NCI-H460 (cell line): Measurements from ENCODE around the gene ZFAND3. TPM values are rescaled to one million over a fixed set of nuclear protein-coding genes. Genes with fewer than 3 reads are reported as not detected.
"Not testable (repeated sequence)": the region's sequence is repeated elsewhere in the genome, so short reads cannot be mapped to it uniquely, and the experiment has no call there.

Experiments used
- DNase-seq: peaks from one replicate; pipeline ENCODE4 v3.0.0-alpha.2; 2016; ENCODE audit warnings: low read depth; ENCODE audit errors: extremely low read depth
- total RNA-seq: library from RNA; depleted of rRNA; stranded (reverse); fragments of >200 nt; shearing (Covaris generic); gene quantifications from 2 replicates; pipeline ENCODE4 v1.2.3, GENCODE V29; 2014

Gene ZFAND3
- total RNA-seq, 1 experiment from 2014 or later = 14.7 TPM

- no peak for DNase-seq
Observed at GRCh38 chr6:38113825-38114576, 294.5 kb downstream of the ZFAND3 start.

- no peak for DNase-seq
Observed at GRCh38 chr6:38114976-38115625, 295.6 kb downstream of the ZFAND3 start.

GRCh38 chr6:38115626-38116008 lies 296.1 kb downstream of the ZFAND3 start:
- DNase-seq = no peak

- no peak for DNase-seq
Observed at GRCh38 chr6:38116248-38116647, 296.7 kb downstream of the ZFAND3 start.

- no peak for DNase-seq
Observed at GRCh38 chr6:38117281-38117680, 297.8 kb downstream of the ZFAND3 start.

GRCh38 chr6:38118791-38119365 lies 299.4 kb downstream of the ZFAND3 start:
- DNase-seq = no peak

- DNase-seq = no peak
Observed at GRCh38 chr6:38119516-38119915, 300.0 kb downstream of the ZFAND3 start.

GRCh38 chr6:38124224-38124926 lies 304.8 kb downstream of the ZFAND3 start:
- DNase-seq = not testable (repeated sequence)

- DNase-seq = no peak
Observed at GRCh38 chr6:38127284-38127683, 307.8 kb downstream of the ZFAND3 start.

GRCh38 chr6:38131527-38131965 lies 312.0 kb downstream of the ZFAND3 start:
- DNase-seq = no peak

- no peak for DNase-seq
Observed at GRCh38 chr6:38133932-38134703, 314.6 kb downstream of the ZFAND3 start.

GRCh38 chr6:38134704-38135088 lies 315.2 kb downstream of the ZFAND3 start:
- no peak for DNase-seq

GRCh38 chr6:38136547-38136946 lies 317.0 kb downstream of the ZFAND3 start:
- no peak for DNase-seq

- DNase-seq = no peak
Observed at GRCh38 chr6:38137608-38138265, 318.2 kb downstream of the ZFAND3 start.

- no peak for DNase-seq
Observed at GRCh38 chr6:38138374-38138773, 318.8 kb downstream of the ZFAND3 start.

GRCh38 chr6:38141085-38141484 lies 321.6 kb downstream of the ZFAND3 start:
- DNase-seq = no peak

- no peak for DNase-seq
Observed at GRCh38 chr6:38141716-38142115, 322.2 kb downstream of the ZFAND3 start.

- DNase-seq = no peak
Observed at GRCh38 chr6:38142178-38142902, 322.8 kb downstream of the ZFAND3 start.
